ENCODE measurements around the gene CD79A.
A peak's percentile ranks its signal among the peaks of the same experiment; 100 is the strongest.

The CD79A gene

DNA sequence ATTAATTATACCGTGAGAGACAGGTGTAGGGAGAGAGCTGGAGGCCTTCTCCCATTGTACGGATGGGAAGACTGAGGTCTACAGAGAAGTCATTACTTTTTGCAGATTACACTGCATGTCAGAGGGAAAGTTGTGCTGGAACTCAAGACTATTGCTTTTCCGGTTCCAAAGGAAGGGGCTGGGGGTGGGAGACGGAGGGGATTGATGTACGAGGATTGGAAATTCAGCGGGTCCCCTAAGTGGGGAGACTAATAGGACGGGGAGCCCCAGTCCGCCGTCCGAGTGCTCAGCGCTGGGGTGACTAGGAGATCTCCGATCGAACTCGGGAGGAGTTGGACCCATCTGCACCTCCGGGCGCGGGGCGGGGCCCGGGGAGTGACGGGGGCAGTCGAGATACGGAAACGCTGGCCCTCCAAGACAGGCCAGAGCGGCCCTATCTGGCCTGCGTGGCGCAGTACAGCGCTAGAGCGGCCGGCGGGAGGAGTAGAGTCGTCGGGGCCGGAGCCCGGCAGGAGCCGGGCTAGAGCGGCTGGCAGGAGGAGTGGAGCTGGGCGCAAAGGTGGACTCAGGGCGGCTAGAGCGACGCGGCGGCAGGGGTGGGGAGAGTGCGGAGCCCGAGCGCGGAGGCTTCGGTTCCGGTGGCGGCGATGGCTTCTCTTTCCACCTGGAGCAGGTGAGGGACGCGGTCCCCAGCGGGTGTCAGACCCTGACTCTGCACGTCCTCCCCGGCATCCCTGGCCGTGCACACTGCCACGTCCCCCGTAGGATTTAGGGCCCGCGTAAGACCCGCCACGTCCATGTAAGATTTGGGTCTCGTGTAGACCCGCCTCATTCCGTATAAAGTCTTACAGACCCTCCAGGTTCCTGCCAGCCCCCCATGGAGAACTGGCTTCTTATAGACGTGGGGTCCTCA, 7.0 kb downstream of the CD79A start:
- DNase-seq (ENCODE audit: low spot score): peak; percentile 99

DNA sequence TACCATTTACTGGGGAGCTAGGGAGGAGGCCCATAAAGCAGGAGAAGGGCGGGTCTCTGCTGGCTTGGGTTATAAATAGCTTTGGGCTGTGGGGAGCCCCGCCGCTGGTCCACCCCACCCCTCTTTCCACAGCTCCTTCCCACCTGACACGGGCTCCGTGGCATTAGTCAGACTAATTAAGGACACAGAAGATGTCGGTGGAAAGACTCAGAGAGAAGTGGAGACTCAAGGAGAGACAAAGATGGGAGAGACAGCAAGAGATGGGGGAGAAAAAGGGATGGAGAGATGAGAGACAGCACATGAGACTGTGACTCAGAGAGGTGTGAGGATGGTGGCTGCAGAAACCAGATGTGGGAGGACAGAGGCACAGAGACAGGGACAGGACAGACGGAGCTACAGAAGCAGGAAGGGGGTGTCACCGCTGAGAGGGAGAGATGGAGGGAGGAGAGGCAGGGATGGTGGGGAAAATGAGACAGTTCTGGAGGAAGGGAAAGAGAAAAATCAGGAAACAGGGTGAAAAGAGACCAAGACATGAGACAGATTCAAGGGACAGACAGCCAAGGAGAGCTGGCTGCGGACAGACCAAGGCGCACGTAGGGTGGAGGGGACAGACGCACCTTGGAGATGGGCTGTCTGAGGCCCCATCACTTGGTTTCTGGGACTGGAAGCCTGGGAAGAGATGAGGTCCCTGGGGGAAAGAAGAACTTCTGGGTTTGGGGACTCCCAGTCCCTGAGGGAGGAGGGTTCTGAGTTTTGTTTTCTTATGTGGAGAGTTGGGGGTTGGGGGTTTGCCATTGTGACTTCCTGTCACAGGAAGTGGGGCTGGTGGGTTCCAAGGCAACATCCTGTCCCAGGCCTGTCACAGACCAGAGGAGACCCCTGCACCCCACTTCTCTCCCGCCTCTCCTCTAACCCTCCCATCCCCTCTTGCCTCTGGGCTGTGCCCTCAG, 10.0 kb downstream of the CD79A start:
- DNase-seq (ENCODE audit: low spot score): no peak

- DNase-seq (ENCODE audit: low spot score): no peak
Measured at GRCh38 chr19:41887711-41888382, 10.8 kb downstream of the CD79A start.

DNA sequence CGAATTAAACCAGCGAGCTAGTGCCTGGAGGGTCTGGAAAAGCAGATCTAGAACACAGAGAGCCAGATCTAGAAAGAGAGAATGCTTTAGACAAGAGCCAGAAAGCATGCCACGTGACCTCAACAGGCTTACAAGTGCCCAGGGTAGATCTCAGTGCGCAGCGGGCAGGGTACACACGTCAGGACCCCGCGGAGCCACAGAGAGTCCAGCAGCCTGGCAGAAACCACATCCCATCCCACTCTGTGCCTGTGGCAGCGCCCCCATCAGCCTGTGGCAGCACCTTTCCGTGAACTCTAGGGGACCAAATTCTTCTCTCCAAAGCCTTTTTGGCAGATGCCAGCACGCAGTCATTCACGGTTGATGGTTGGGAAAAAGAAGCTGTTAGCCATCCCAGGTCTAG, 11.8 kb downstream of the CD79A start:
- DNase-seq (ENCODE audit: low spot score): no peak

GRCh38 chr19:41889896-41890295, 12.8 kb downstream of the CD79A start:
- no peak for DNase-seq (ENCODE audit: low spot score)

DNA sequence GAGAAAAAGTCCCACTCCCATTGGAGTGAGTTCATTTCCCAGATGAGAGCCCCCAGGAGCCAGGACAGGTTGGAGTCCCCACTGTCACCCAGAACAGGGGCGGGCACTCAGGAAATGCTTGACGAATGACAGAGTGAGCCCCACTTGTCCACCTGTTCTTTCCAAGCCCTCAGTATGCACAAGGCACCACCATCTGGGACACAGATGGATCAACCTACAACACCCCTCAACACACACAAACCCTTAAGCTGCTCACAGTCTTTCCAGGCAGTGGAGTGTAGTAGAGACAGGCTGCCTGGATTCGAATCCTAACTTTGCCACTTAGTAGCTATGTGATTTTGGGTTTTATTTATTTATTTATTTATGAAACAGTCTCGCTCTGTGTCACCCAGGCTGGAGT, 13.9 kb downstream of the CD79A start:
- DNase-seq (ENCODE audit: low spot score): no peak

DNA sequence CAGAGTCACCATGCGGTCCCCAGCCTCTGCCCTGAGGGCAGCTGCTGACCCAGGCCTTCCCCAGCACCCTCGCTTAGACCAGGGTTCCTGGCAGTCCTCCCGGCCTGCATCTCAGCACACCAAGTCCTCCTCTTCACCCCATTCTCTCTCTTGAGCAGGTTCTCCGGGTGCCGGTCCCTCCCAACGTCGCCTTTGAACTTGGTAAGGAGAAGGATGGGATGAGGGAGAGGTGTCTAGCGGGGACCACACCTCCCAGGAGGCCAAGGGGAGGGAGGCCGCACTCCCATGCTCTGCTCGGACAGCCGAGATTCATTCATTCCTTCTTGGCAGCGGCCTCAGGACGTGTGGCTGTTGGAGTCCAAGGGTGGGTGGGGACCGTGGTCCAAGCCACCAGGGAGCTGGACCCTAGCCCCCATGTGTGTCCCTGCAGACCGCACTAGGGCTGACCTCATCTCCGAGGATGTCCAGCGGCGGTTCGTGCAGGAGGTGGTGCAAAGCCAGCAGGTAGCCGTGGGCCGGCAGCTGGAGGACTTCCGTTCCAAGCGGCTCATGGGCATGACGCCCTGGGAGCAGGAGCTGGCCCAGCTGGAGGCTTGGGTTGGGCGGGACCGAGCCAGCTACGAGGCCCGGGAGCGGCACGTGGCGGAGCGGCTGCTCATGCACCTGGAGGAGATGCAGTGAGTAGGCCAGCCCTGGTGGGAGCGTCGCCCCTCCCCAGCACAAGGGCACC, 15.3 kb downstream of the CD79A start:
- no peak for DNase-seq (ENCODE audit: low spot score)

- no peak for DNase-seq (ENCODE audit: low spot score)
Measured at GRCh38 chr19:41893899-41894298, 16.8 kb downstream of the CD79A start.

- no peak for DNase-seq (ENCODE audit: low spot score)
Measured at GRCh38 chr19:41894350-41894749, 17.3 kb downstream of the CD79A start.

GRCh38 chr19:41895745-41896580, 18.9 kb downstream of the CD79A start:
- DNase-seq (ENCODE audit: low spot score): no peak

- no peak for DNase-seq (ENCODE audit: low spot score)
Measured at GRCh38 chr19:41896581-41896942, 19.5 kb downstream of the CD79A start.

DNA sequence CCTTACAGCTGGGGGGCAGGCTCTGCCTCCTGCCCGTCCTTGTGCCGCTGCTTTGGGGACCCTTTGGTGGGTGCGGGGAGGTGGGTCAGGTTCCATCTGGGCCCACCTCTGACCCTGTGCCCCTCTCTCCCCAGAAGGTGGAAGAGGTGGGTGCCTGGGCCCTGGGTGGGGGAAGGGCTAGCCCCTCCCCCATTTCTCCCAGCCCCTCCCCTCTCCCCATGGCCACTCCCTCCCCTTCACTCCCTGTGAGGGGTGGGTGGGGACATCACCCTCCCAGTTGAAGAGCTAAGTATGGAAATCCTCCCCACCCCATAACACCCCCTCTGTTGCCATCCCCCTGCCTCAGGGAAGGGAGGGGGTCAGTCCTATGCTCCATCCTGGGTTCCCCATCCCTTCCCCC, 20.1 kb downstream of the CD79A start:
- no peak for DNase-seq (ENCODE audit: low spot score)

DNA sequence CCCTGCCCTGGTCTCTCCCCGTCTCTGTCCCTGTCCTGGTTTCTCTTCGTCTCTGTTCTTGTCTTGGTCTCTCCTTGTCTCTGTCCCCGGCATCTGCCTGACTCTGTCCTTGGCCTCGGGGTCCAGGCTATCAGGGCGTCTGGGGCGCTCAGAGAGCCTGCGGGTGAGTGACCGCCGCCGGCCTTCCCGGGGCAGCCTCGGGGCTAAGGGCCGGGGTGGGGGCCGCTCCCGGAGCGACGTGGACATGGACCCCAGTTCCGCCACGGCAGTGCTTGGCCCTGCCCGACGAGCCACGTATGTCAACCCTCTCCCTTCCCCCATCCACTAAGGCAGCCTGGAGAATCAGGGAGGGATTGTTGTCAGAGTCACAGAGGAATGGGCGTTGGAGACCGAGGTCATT, 20.7 kb downstream of the CD79A start:
- no peak for DNase-seq (ENCODE audit: low spot score)

GRCh38 chr19:41898235-41898634, 21.2 kb downstream of the CD79A start:
- DNase-seq (ENCODE audit: low spot score): no peak

GRCh38 chr19:41901707-41902360, 24.8 kb downstream of the CD79A start:
- no peak for DNase-seq (ENCODE audit: low spot score)

DNA sequence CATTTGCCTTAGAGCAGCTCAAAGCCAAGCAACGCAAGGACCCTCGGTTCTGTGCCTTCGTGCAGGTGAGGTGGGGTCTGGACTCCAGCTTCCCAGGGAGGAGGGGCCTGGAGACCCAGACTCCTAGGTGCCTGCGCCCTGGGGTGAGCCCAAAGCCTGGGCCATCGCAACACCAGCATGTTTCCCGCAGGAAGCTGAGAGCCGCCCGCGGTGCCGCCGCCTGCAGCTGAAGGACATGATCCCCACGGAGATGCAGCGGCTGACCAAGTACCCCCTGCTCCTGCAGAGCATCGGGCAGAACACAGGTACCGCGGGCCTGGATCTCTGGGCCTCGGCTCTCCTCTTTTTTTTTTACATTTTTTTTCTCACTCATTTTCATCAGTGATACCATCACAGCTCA, 25.5 kb downstream of the CD79A start:
- DNase-seq (ENCODE audit: low spot score): no peak

GRCh38 chr19:41903193-41903953, 26.3 kb downstream of the CD79A start:
- no peak for DNase-seq (ENCODE audit: low spot score)

DNA sequence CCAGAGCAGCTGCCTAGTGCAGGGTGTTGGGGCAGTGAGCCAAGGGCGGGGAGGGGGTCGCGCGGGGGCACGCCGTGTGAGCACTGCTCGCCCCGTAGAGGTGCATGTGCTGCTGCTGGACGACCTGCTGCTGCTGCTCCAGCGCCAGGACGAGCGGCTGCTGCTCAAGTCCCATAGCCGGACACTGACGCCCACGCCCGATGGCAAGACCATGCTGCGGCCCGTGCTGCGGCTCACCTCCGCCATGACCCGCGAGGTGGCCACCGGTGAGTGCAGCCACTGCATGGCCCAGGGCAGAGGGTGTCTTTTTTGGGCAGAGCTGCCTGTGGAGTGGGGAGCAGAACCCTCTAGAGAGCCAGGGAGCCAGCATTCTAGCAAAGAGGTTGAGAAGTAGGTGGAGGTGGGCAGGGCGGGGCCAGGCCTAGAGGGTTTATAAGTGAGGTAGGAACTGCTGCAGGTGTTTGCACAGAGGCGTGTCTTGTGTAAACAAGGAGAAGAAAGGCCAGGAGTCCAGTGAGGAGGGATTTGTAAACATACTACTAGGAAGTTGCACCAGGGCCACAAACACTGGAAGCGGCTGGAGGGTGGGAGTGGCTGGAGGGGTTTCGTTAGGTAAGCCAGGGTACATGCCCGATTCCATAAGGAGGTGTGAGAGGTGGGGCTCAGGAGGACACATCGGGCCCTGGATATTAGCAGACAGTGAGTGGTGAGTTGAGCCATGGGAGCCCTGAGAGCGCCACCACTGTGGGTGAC, 27.2 kb downstream of the CD79A start:
- no peak for DNase-seq (ENCODE audit: low spot score)
